Esophagus muscularis mucosa (tissue), 4 donors: ENCODE data around the gene FARSB. TPM values are rescaled to one million over a fixed set of nuclear protein-coding genes. Genes with fewer than 3 reads are reported as not detected.
A peak's percentile ranks its signal among the peaks of the same experiment; 100 is the strongest.

ENCODE experiments used
- DNase-seq: peaks from one replicate; pipeline ENCODE4 v3.0.0-alpha.2; 2017; ENCODE audit errors: extremely low spot score
- H3K27ac ChIP-seq, 4 donors: fragments of 200-600 bp; sonication (generic); replicated peaks in 1 of 4; 1 replicate in 3 of 4; 2 replicates in 1 of 4; pipeline ENCODE4 v1.5.1; 2016 to 2019; ENCODE audit warnings: mild to moderate bottlenecking in 1 of 4
- H3K27me3 ChIP-seq, 4 donors: fragments of 200-600 bp; sonication (generic); one replicate each; pipeline versions ENCODE4 v1.5.1 to v1.6.0; 2016 to 2019
- H3K36me3 ChIP-seq, 4 donors: fragments of 200-600 bp; sonication (generic); one replicate each; pipeline ENCODE4 v1.5.1; 2016 to 2019
- H3K4me1 ChIP-seq, 4 donors: fragments of 200-600 bp; sonication (generic); one replicate each; pipeline ENCODE4 v1.5.1; 2016 to 2019
- H3K4me3 ChIP-seq, 4 donors: fragments of 200-600 bp; sonication (generic); 1 replicate in 2 of 4; 2 replicates in 2 of 4; pipeline ENCODE4 v1.5.1; 2016 to 2019; ENCODE audit warnings: mild to moderate bottlenecking in 4 of 4, moderate library complexity in 1 of 4
- H3K9me3 ChIP-seq, 4 donors: fragments of 200-600 bp; sonication (generic); 1 replicate in 3 of 4; 2 replicates in 1 of 4; pipeline ENCODE4 v1.5.1; 2016 to 2019
- EP300 ChIP-seq: sonication (generic); formaldehyde crosslinking; IDR thresholded peaks from one replicate; pipeline ENCODE4 v1.6.1; 2017; ENCODE audit warnings: antibody characterized with exemption
- POLR2A ChIP-seq: fragments of 450-650 bp; IDR thresholded peaks from one replicate; pipeline ENCODE4 v1.6.1; 2017; ENCODE audit warnings: antibody characterized with exemption, moderate library complexity, mild to moderate bottlenecking, low read depth
- POLR2AphosphoS5 ChIP-seq, 2 donors: sonication (generic); formaldehyde crosslinking; IDR thresholded peaks; one replicate each; pipeline ENCODE4 v1.6.1; 2017; ENCODE audit warnings: antibody characterized with exemption in 2 of 2
- WGBS: methylation state at CpG from one replicate; pipeline ENCODE4 v1.1.5; 2018; 5-methylcytosine and 5-hydroxymethylcytosine counted together
- intact Hi-C: fragments of 100-400 bp; cut with DNase I; formaldehyde crosslinking; loops from one replicate; pipeline ENCODE4 v1.15.1; 2023
- total RNA-seq, 4 donors: library from RNA; depleted of rRNA; stranded (reverse); fragments of >200 nt; gene quantifications; one replicate each; pipeline versions ENCODE4 v1.1.0 to v1.2.1, GENCODE V29; 2016
- TF ChIP-seq, protein P1 (sequence below), 3 experiments: fragments of 200-600 bp in 2 of 3; fragments of 450-650 bp in 1 of 3; sonication (generic) in 2 of 3; IDR thresholded peaks; one replicate each; pipeline ENCODE4 v1.5.1; 2017 to 2019; ENCODE audit warnings: antibody characterized with exemption in 3 of 3, mild to moderate bottlenecking in 2 of 3, moderate library complexity in 1 of 3

FARSB gene
- total RNA-seq, 4 donors from 2014 or later, result 11.9 to 14.4 (median 12.4) TPM

DNA sequence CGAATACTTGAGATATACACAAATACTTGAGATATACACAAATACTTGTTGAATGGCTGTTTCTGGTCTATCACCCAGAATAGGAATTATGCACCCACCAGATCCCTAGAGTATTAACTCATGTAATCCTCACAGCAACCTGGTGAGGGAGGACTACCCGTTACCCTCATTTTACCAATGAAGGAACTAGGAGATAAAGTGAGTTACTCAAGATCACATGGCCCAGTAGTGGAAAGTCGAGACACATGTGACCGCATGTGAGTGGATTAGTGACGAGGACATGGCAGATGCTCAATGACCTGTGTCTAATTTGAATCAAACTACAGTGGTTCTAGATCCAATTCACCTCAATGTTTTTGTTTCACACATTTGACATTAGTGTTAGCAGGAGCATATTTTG is 18.0 kb upstream of the FARSB start:
- intact Hi-C loops, result no loop called here
- 85% methylated on average over 5 of the region's 5 CpGs for WGBS
- no peak for TF ChIP-seq POLR2A
- no peak for TF ChIP-seq POLR2AphosphoS5 (IDR thresholded peaks at IDR 0.05)
- TF ChIP-seq, protein P1, sequence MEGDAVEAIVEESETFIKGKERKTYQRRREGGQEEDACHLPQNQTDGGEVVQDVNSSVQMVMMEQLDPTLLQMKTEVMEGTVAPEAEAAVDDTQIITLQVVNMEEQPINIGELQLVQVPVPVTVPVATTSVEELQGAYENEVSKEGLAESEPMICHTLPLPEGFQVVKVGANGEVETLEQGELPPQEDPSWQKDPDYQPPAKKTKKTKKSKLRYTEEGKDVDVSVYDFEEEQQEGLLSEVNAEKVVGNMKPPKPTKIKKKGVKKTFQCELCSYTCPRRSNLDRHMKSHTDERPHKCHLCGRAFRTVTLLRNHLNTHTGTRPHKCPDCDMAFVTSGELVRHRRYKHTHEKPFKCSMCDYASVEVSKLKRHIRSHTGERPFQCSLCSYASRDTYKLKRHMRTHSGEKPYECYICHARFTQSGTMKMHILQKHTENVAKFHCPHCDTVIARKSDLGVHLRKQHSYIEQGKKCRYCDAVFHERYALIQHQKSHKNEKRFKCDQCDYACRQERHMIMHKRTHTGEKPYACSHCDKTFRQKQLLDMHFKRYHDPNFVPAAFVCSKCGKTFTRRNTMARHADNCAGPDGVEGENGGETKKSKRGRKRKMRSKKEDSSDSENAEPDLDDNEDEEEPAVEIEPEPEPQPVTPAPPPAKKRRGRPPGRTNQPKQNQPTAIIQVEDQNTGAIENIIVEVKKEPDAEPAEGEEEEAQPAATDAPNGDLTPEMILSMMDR (IDR thresholded peaks at IDR 0.05), result no peak
- TF ChIP-seq EP300, result no peak

DNA sequence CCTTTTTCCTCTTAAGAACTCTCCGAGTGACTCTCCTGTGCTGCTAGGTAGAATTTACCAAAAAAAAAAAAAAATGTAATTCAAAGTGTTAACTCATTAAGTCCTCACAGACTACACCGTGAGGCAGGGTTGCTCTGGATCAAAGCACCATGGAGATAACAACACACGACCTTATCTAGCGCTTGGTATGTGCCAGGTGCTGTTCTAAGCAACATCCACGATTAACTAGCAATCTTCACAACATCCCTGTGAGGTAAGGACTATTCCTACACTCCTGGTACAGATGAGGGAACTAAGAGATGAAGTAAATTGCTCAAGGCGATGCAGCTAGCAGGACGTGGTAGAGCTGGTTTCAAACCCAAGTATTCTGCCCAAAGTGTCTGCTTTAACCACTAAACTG is 17.4 kb upstream of the FARSB start:
- Histone ChIP-seq H3K4me3 (no peak overlapping the region), H3K27me3 (peaks cover 0 to 18% (median 0%) of the 10 kb centered on the region in 4 donors), H3K9me3 (no peaks in the 10 kb centered on the region), H3K36me3 (no peaks in the 10 kb centered on the region), H3K27ac (no peak overlapping the region), H3K4me1 (peaks cover 5 to 15% (median 13%) of the 10 kb centered on the region in 4 donors)
- TF ChIP-seq, protein P1 (IDR thresholded peaks at IDR 0.05), result no peak
- TF ChIP-seq EP300, result no peak
- TF ChIP-seq POLR2AphosphoS5 (IDR thresholded peaks at IDR 0.05), result no peak
- DNase-seq, result no peak
- intact Hi-C loops, result no loop called here
- 78% methylated on average over 7 of the region's 7 CpGs for WGBS

More for the DNA sequence above, 18.0 kb upstream of the FARSB start:
- H3K27ac ChIP-seq, result no peak overlapping the region
- no peaks in the 10 kb centered on the region for H3K36me3 ChIP-seq
- H3K4me3 ChIP-seq, result no peak overlapping the region
- H3K9me3 ChIP-seq, result no peaks in the 10 kb centered on the region
- H3K27me3 ChIP-seq, result peaks cover 0 to 22% (median 0%) of the 10 kb centered on the region in 4 donors
- H3K4me1 ChIP-seq, result peaks cover 5 to 15% (median 13%) of the 10 kb centered on the region in 4 donors
- no peak for DNase-seq

DNA sequence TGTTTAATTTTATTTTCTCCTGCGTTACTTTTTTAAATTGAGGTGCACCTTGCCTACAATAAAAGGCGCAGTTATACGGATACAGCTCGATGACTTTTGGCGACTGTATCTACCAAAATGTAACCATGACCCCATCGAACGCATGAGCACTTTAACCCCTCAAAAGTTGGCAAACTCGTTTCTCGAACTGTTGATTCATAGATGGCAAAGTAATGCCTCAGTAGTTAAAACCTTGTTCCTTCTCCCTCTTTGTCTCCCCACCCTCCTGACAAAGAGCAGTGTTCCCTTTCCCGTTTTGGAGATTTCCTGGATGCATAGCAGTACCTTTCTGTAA is 16.1 kb upstream of the FARSB start:
- Histone ChIP-seq H3K36me3 (no peaks in the 10 kb centered on the region), H3K9me3 (no peaks in the 10 kb centered on the region), H3K27ac (no peak overlapping the region), H3K27me3 (peaks cover 0 to 18% (median 0%) of the 10 kb centered on the region in 4 donors), H3K4me1 (peaks cover 5 to 15% (median 13%) of the 10 kb centered on the region in 4 donors), H3K4me3 (peak overlapping the region; percentile 48 to 54 (median 54))
- 33% methylated on average over 10 of the region's 10 CpGs for WGBS
- DNase-seq, result no peak
- TF ChIP-seq, protein P1 (IDR thresholded peaks at IDR 0.05), result no peak
- no peak for TF ChIP-seq EP300
- TF ChIP-seq POLR2A, result no peak
- TF ChIP-seq POLR2AphosphoS5 (IDR thresholded peaks at IDR 0.05), result no peak
- intact Hi-C loops, result no loop called here

DNA sequence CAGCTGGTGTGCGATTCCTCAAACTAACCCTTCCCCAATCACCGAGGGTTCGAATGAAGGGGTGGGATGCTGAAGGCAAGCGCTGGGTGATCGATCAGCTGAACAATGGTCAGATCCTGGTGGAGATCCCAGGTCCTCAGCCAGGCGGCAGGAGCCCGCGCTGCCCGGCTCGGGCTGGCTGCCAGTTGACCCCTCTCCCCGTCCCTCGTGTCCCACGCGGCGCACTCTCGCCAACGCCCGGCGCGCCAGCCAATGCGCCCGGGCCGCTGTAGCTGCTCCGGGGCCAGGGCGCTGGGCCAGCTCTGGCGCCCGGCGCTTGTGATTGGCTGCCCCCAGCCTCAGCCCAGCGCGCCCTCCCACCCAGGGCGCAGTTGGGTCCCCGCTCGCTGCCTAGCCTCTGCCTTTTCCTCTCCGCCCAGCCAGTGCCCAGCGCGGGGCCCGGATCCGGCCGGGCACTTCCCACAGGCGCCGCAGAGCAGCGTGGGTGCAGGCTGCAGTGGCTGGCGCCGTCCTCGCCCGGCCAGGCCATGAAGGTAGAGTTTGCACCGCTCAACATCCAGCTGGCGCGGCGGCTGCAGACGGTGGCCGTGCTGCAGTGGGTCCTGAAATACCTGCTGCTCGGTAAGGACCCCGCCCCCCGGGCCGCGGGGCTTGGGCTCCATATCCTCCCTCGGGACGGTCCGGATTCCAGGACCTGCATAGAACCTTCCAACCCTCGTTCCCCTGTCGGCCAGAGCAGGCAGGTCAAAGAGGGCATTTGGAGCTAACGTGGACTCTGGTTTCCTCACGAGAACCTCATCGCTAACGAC is 15.6 kb upstream of the FARSB start, which contains the start of gene MOGAT1:
MOGAT1 (plus strand) TSS at position 400 of the 809 bp plus-strand sequence; CDS start at position 528, 128 bp downstream.
- no peak within 1 kb of the TSS for H3K27ac ChIP-seq
- H3K36me3 ChIP-seq, result no peaks in the 10 kb centered on the region
- WGBS, result 6% methylated on average over 28 of the region's 66 CpGs
- TF ChIP-seq, protein P1 (IDR thresholded peaks at IDR 0.05), result no peak
- TF ChIP-seq POLR2A (no peak), POLR2AphosphoS5 (IDR thresholded peaks at IDR 0.05) (no peak), EP300 (no peak)
- intact Hi-C loops, result no loop called here
- peaks cover 5 to 15% (median 13%) of the 10 kb centered on the region in 4 donors for H3K4me1 ChIP-seq
- H3K4me3 ChIP-seq, result peak within 1 kb of the TSS; percentile 48 to 54 (median 54)
- H3K9me3 ChIP-seq, result no peaks in the 10 kb centered on the region
- no peak for DNase-seq
- peaks cover 0 to 18% (median 0%) of the 10 kb centered on the region in 4 donors for H3K27me3 ChIP-seq
